Mesodermal cell (in vitro differentiated cells): Measurements from ENCODE around the gene PRKACG.

Experiments used
- H3K27ac ChIP-seq: 2 replicates; pipeline ENCODE4 v1.7.0; 2013; ENCODE audit warnings: mild to moderate bottlenecking, low read depth, low read length, moderate library complexity; ENCODE audit not compliant: severe bottlenecking
- H3K36me3 ChIP-seq: 2 replicates; pipeline ENCODE4 v1.7.1; 2013; ENCODE audit warnings: mild to moderate bottlenecking, low read length, moderate library complexity; ENCODE audit not compliant: control insufficient read depth, insufficient read depth
- H3K4me1 ChIP-seq: one replicate; pipeline ENCODE4 v1.7.1; 2013; ENCODE audit warnings: mild to moderate bottlenecking, low read length; ENCODE audit not compliant: insufficient read depth, control insufficient read depth, poor library complexity, severe bottlenecking
- H3K4me3 ChIP-seq: 2 replicates; pipeline ENCODE4 v1.7.0; 2013; ENCODE audit warnings: low read length, control low read depth, mild to moderate bottlenecking; ENCODE audit not compliant: insufficient read depth, poor library complexity, severe bottlenecking; ENCODE audit errors: extremely low read depth
- H3K9me3 ChIP-seq: 2 replicates; pipeline ENCODE4 v1.7.1; 2013; ENCODE audit warnings: mild to moderate bottlenecking, low read length, moderate library complexity; ENCODE audit not compliant: control insufficient read depth
- WGBS, 2 experiments: methylation state at CpG; one replicate each; pipeline ENCODE4 v1.1.5; 2013; ENCODE audit warnings: missing lambda C conversion rate in 2 of 2; ENCODE audit not compliant: insufficient coverage in 2 of 2; 5-methylcytosine and 5-hydroxymethylcytosine counted together

PRKACG gene

DNA sequence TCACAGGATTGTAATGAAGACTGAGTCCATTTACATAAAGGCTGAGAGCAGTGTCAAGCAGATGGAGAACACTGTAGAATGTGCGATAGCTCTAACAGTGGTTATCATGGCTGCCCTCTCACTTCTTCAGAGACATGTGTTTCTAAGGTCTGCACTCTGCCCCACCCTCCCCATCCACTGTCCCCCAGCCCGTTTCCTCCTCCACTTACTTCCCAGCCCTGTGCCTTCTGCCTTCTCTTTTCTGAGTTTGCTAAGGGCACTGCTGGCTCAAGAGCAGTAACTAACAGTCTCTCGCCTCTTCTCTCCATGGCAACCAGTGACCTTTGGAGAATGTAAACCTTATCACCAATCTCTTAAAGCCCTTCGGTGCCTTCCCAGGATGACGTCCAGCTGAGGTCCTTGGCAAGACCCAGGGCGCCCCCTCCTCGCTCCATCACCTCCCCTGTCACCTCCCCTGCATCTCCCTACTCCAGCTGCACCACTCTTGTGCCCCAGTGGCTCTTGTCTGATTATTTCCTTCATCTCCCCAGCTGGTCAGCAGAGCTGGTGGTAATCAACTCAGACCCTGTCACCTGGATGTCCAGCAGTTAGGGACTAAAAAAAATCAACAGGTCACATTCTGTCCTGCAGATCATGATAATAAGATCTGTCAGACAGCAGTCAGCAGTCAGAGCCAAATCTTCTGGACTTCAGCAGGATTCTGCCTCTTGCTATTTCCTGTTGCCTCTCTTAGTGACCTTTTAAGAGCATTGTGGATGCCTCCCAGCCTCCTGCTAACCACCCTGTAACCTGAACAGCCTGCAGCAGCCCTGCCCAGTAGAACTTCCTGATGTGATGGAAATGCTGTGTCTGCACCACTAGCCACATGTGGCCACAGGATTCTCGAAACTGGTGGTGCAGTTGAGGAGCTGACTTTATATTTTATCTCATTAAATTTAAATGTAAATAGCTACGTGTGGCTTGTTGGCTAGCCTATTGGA is 30.6 kb upstream of the PRKACG start:
- Histone ChIP-seq H3K27ac (peak overlapping the region; percentile 87), H3K4me1 (peaks cover 19% of the 10 kb centered on the region), H3K9me3 (no peaks in the 10 kb centered on the region), H3K4me3 (no peak overlapping the region), H3K36me3 (peaks cover 26% of the 10 kb centered on the region)
- 38 to 50% methylated on average over 7 of the region's 9 CpGs for WGBS, 2 experiments

DNA sequence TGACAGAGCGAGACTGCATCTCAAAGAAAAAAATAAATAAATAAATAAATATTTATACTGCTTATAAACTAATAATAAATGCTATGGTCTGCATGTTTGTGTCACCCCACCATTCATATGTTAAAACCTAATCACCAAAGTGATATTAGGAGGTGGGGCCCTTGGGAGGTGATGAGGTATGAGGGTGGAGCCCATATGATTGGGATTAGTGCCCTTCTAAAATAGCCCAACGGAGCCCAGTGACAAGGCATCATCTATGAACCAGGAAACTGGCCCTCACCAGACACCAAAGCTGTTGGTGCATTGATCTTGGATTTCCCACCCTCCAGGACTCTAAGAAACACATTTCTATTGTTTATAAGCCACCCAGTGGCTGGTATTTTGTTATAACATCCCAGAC is 26.7 kb upstream of the PRKACG start:
- H3K27ac ChIP-seq = no peak overlapping the region
- H3K36me3 ChIP-seq = no peaks in the 10 kb centered on the region
- no peaks in the 10 kb centered on the region for H3K9me3 ChIP-seq
- WGBS, 2 experiments = 100% methylated on average over 1 of the region's 2 CpGs
- H3K4me1 ChIP-seq = peaks cover 15% of the 10 kb centered on the region
- H3K4me3 ChIP-seq = no peak overlapping the region

DNA sequence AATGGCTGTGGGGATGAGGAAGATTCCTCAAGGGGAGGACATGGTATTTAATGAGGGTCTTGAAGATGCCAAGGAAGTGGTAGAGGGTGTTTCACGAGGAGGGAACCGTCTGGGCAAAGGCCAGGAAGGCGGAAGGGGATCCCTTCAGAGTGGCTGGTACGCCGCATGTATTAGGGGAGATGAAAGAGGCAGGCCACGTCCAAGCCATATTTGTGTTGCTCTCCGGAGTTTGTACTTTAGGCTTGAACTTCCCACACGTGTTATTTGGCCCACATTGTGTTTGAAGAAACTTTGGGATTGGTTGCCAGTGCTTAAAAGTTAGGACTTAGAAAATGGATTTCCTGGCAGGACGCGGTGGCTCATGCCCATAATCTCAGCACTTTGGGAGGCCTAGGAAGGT is 22.9 kb upstream of the PRKACG start:
- 75 to 77% methylated on average over 8 to 10 of the region's 10 CpGs for WGBS, 2 experiments
- no peaks in the 10 kb centered on the region for H3K4me1 ChIP-seq

DNA sequence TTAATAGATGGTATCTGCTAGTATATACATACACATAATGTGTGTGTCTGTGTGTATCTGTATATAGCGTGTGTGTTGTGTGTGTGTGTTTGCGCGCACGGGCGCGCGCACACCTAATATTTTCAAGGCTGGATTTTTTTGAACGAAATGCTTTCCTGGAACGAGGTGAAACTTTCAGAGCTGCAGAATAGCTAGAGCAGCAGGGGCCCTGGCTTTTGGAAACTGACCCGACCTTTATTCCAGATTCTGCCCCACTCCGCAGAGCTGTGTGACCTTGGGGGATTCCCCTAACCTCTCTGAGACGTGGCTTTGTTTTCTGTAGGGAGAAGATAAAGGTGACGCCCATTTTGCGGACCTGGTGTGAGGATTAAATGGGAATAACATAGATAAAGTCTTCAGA is 22.4 kb upstream of the PRKACG start:
- 0 to 5% methylated on average over 2 to 9 of the region's 14 CpGs for WGBS, 2 experiments
- Histone ChIP-seq H3K4me3 (peak overlapping the region; percentile 67), H3K4me1 (peaks cover 1% of the 10 kb centered on the region), H3K27ac (peak overlapping the region; percentile 74), H3K9me3 (no peaks in the 10 kb centered on the region), H3K36me3 (no peaks in the 10 kb centered on the region)

More for the DNA sequence above, 22.9 kb upstream of the PRKACG start:
- Histone ChIP-seq H3K9me3 (no peaks in the 10 kb centered on the region), H3K4me3 (peak overlapping the region; percentile 67), H3K36me3 (no peaks in the 10 kb centered on the region), H3K27ac (no peak overlapping the region)

DNA sequence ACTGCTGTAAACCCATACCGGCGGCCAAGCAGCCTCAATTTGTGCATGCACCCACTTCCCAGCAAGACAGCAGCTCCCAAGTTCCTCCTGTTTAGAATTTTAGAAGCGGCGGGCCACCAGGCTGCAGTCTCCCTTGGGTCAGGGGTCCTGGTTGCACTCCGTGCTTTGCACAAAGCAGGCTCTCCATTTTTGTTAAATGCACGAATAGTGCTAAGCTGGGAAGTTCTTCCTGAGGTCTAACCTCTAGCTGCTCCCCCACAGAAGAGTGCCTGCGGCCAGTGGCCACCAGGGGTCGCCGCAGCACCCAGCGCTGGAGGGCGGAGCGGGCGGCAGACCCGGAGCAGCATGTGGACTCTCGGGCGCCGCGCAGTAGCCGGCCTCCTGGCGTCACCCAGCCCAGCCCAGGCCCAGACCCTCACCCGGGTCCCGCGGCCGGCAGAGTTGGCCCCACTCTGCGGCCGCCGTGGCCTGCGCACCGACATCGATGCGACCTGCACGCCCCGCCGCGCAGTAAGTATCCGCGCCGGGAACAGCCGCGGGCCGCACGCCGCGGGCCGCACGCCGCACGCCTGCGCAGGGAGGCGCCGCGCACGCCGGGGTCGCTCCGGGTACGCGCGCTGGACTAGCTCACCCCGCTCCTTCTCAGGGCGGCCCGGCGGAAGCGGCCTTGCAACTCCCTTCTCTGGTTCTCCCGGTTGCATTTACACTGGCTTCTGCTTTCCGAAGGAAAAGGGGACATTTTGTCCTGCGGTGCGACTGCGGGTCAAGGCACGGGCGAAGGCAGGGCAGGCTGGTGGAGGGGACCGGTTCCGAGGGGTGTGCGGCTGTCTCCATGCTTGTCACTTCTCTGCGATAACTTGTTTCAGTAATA is 21.8 kb upstream of the PRKACG start, which contains the start of gene FXN:
TSS of gene FXN (plus strand) at position 315 of the 871 bp plus-strand sequence. CDS start at position 346, 31 bp downstream.
- 1% methylated on average over 63 to 64 of the region's 75 CpGs for WGBS, 2 experiments
- no peaks in the 10 kb centered on the region for H3K9me3 ChIP-seq
- H3K4me3 ChIP-seq = peak within 1 kb of the TSS; percentile 67
- no peaks in the 10 kb centered on the region for H3K36me3 ChIP-seq
- peak within 1 kb of the TSS; percentile 74 for H3K27ac ChIP-seq
- H3K4me1 ChIP-seq = peaks cover 7% of the 10 kb centered on the region

- 94 to 95% methylated on average over 2 of the region's 2 CpGs for WGBS, 2 experiments
- peaks cover 11% of the 10 kb centered on the region for H3K4me1 ChIP-seq
- H3K4me3 ChIP-seq = no peak overlapping the region
- peaks cover 13% of the 10 kb centered on the region for H3K9me3 ChIP-seq
- H3K36me3 ChIP-seq = no peaks in the 10 kb centered on the region
- H3K27ac ChIP-seq = no peak overlapping the region
Observed at GRCh38 chr9:69034071-69034470, 20.2 kb upstream of the PRKACG start.

DNA sequence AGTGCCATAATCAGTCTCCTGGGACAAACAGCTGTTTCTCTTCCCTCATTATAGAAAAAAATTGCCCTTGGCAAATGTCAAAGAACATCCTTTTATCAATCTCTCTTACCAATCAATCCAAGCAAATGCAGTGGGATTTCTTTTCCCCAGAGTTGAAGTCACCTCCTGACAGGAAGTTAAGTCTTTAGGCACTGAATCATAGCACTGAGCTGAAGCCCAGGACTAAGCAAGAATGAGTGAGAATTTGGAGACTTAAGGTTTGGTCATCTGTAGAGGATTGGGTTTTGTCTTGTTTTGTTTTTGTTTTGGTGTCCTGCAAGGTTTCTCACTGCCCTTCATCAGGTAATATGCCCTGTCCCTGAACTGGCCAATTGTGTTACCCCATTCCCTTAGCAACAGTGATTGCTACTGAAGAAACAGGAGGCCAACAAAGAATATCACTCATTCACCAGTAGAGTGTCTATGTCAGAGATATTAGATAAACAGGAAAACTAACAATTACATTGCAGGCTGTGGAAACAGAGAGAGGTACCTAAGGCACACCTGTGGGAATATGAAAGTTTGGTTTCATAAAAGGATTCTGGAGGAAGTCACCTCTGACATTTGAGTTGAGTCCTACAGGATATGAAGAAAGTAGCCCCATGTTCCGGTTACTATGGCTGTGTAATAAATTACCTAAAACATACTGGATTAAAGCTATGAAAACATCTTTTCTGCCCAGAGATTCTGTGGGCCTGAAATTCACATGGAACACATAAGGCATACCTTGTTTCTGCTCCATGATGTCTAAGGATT is 17.1 kb upstream of the PRKACG start:
- H3K36me3 ChIP-seq = no peaks in the 10 kb centered on the region
- H3K9me3 ChIP-seq = peaks cover 13% of the 10 kb centered on the region
- H3K4me3 ChIP-seq = no peak overlapping the region
- no CpG with 5 or more reads among the region's 1 CpG for WGBS, 2 experiments
- peaks cover 11% of the 10 kb centered on the region for H3K4me1 ChIP-seq
- no peak overlapping the region for H3K27ac ChIP-seq

- Histone ChIP-seq H3K4me3 (no peak overlapping the region), H3K9me3 (peaks cover 13% of the 10 kb centered on the region), H3K36me3 (no peaks in the 10 kb centered on the region), H3K27ac (no peak overlapping the region), H3K4me1 (peaks cover 11% of the 10 kb centered on the region)
Observed at GRCh38 chr9:69029535-69029934, 15.6 kb upstream of the PRKACG start.

DNA sequence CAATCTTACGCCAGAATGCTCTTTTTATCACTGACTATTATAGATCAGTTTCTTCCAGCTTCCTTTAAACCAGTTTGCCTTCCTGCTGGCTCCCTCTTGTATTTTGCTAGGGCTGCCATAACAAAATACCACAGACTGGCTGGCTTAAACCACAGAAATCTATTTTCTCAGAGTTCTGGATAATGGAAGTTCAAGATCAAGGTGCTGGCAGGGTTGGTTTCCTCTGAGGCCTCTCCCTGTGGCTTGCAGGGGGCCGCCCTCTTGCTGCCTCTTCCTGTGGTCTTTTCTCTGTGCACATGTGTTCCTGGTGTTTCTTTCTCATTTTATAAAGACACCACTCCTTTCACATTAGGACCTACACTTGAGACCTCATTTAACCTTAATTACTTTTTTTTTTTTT is 14.8 kb upstream of the PRKACG start:
- WGBS, 2 experiments = 88 to 100% methylated on average over 1 to 2 of the region's 2 CpGs
- Histone ChIP-seq H3K9me3 (peaks cover 13% of the 10 kb centered on the region), H3K4me1 (peaks cover 11% of the 10 kb centered on the region), H3K27ac (no peak overlapping the region), H3K4me3 (no peak overlapping the region), H3K36me3 (no peaks in the 10 kb centered on the region)
